ENCODE data around the gene DNAJC2.
"Not testable (repeated sequence)": the region's sequence is repeated elsewhere in the genome, so short reads cannot be mapped to it uniquely, and the experiment has no call there.

The DNAJC2 gene

GRCh38 chr7:103299660-103300059, 44.9 kb downstream of the DNAJC2 start:
- H3K27ac ChIP-seq (ENCODE audit: low read depth, low read length), result no peak overlapping the region
- H3K4me1 ChIP-seq (ENCODE audit: control insufficient read depth in 1 of 2, insufficient read depth in 2 of 2, low read length in 2 of 2), result peaks cover 5 to 17% of the 10 kb centered on the region in 2 donors
- H3K4me3 ChIP-seq (ENCODE audit: low read depth in 1 of 2, low read length in 2 of 2), result no peak overlapping the region
- no peaks in the 10 kb centered on the region for H3K27me3 ChIP-seq (ENCODE audit: control insufficient read depth in 1 of 2, insufficient read depth in 2 of 2, low read length in 2 of 2)
- H3K36me3 ChIP-seq (ENCODE audit: control insufficient read depth in 1 of 2, insufficient read depth in 2 of 2, low read length in 2 of 2), result peaks cover 15 to 46% of the 10 kb centered on the region in 2 donors
- no peaks in the 10 kb centered on the region for H3K9me3 ChIP-seq (ENCODE audit: control insufficient read depth in 1 of 2, low read length in 2 of 2)
- no peak overlapping the region for H3K9ac ChIP-seq (ENCODE audit: low read depth in 1 of 2, low read length in 2 of 2)

GRCh38 chr7:103297837-103298179, 46.8 kb downstream of the DNAJC2 start:
- H3K4me3 ChIP-seq (ENCODE audit: low read depth in 1 of 2, low read length in 2 of 2), result peak overlapping the region; percentile 75 to 90
- H3K4me1 ChIP-seq (ENCODE audit: control insufficient read depth in 1 of 2, insufficient read depth in 2 of 2, low read length in 2 of 2), result peaks cover 5 to 17% of the 10 kb centered on the region in 2 donors
- H3K27me3 ChIP-seq (ENCODE audit: control insufficient read depth in 1 of 2, insufficient read depth in 2 of 2, low read length in 2 of 2), result no peaks in the 10 kb centered on the region
- no peak overlapping the region for H3K27ac ChIP-seq (ENCODE audit: low read depth, low read length)
- H3K9ac ChIP-seq (ENCODE audit: low read depth in 1 of 2, low read length in 2 of 2), result peak overlapping the region; percentile 66 to 73
- H3K9me3 ChIP-seq (ENCODE audit: control insufficient read depth in 1 of 2, low read length in 2 of 2), result no peaks in the 10 kb centered on the region
- H3K36me3 ChIP-seq (ENCODE audit: control insufficient read depth in 1 of 2, insufficient read depth in 2 of 2, low read length in 2 of 2), result peaks cover 5 to 30% of the 10 kb centered on the region in 2 donors

- Histone ChIP-seq H3K4me1 (ENCODE audit: control insufficient read depth in 1 of 2, insufficient read depth in 2 of 2, low read length in 2 of 2) (peaks cover 5 to 17% of the 10 kb centered on the region in 2 donors), H3K27ac (ENCODE audit: low read depth, low read length) (peak within 1 kb of the TSS; percentile 55), H3K27me3 (ENCODE audit: control insufficient read depth in 1 of 2, insufficient read depth in 2 of 2, low read length in 2 of 2) (no peaks in the 10 kb centered on the region), H3K9me3 (ENCODE audit: control insufficient read depth in 1 of 2, low read length in 2 of 2) (no peaks in the 10 kb centered on the region), H3K4me3 (ENCODE audit: low read depth in 1 of 2, low read length in 2 of 2) (peak within 1 kb of the TSS; percentile 75 to 90), H3K36me3 (ENCODE audit: control insufficient read depth in 1 of 2, insufficient read depth in 2 of 2, low read length in 2 of 2) (peaks cover 5 to 24% of the 10 kb centered on the region in 2 donors), H3K9ac (ENCODE audit: low read depth in 1 of 2, low read length in 2 of 2) (peak within 1 kb of the TSS; percentile 66 to 73)
Measured at GRCh38 chr7:103296901-103297836, 47.4 kb downstream of the DNAJC2 start, which contains the start of gene PMPCB. Gene PMPCB (plus strand): TSS chr7:103297435. CDS start chr7:103297460, 25 bp downstream.

- Histone ChIP-seq H3K9ac (ENCODE audit: low read depth in 1 of 2, low read length in 2 of 2) (no peak overlapping the region), H3K36me3 (ENCODE audit: control insufficient read depth in 1 of 2, insufficient read depth in 2 of 2, low read length in 2 of 2) (no peaks in the 10 kb centered on the region), H3K4me1 (ENCODE audit: control insufficient read depth in 1 of 2, insufficient read depth in 2 of 2, low read length in 2 of 2) (peaks cover 2 to 11% of the 10 kb centered on the region in 2 donors), H3K27ac (ENCODE audit: low read depth, low read length) (no peak overlapping the region), H3K9me3 (ENCODE audit: control insufficient read depth in 1 of 2, low read length in 2 of 2) (no peaks in the 10 kb centered on the region), H3K27me3 (ENCODE audit: control insufficient read depth in 1 of 2, insufficient read depth in 2 of 2, low read length in 2 of 2) (no peaks in the 10 kb centered on the region), H3K4me3 (ENCODE audit: low read depth in 1 of 2, low read length in 2 of 2) (no peak overlapping the region)
Measured at GRCh38 chr7:103293526-103293925, 51.0 kb downstream of the DNAJC2 start.

DNA sequence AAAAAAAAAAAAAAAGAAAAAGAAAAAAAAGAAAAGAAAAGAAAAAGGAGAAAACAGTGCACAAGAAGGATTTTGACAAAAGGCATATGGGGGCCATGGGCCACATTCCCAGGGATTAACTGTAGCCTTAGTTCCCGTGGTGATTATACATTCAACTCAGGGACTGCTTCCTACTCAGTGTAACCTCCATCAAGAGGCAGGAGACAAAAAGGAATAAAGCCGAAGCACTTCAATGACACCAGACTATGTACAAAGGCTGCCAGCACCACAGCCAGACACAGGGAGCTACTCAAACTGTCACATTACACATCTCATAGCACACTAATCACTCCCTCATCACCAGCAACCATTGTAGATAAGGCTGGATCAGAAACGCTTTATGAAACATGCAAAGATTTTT, 52.4 kb downstream of the DNAJC2 start:
- Histone ChIP-seq H3K9me3 (ENCODE audit: control insufficient read depth in 1 of 2, low read length in 2 of 2) (no peaks in the 10 kb centered on the region), H3K27me3 (ENCODE audit: control insufficient read depth in 1 of 2, insufficient read depth in 2 of 2, low read length in 2 of 2) (no peaks in the 10 kb centered on the region), H3K9ac (ENCODE audit: low read depth in 1 of 2, low read length in 2 of 2) (no peak overlapping the region), H3K36me3 (ENCODE audit: control insufficient read depth in 1 of 2, insufficient read depth in 2 of 2, low read length in 2 of 2) (no peaks in the 10 kb centered on the region), H3K4me1 (ENCODE audit: control insufficient read depth in 1 of 2, insufficient read depth in 2 of 2, low read length in 2 of 2) (peaks cover 0 to 4% of the 10 kb centered on the region in 2 donors), H3K27ac (ENCODE audit: low read depth, low read length) (no peak overlapping the region), H3K4me3 (ENCODE audit: low read depth in 1 of 2, low read length in 2 of 2) (no peak overlapping the region)

DNA sequence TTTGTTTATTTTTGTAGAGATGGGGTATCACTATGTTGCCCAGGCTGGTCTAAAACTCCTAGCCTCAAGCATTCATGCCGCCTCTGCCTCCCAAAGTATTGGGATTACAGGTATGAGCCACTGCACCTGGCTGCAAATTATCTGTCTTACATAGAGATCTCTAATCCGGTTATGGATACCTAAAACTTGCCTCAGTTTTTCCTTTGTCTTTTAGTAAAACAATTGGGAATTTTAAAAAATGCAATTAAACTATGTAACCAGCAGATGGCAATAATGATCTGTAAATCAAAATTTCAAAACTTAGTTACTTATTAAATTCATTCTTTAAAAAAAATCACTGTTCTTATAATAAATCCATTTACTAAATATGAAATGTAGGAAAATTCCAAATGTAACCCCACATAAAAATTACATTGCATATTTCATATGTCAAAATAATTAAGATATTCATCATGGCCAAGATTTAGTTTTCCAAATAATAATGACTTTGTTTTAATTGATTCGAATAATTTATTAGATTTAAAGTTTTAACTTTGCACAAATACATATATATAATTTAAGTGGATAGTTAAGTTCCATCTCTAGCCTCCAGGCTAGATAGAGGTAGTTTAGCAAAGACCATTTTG, 61.7 kb downstream of the DNAJC2 start:
- not testable (repeated sequence) for H3K4me3 ChIP-seq (ENCODE audit: low read depth in 1 of 2, low read length in 2 of 2); H3K27ac ChIP-seq (ENCODE audit: low read depth, low read length); H3K36me3 ChIP-seq (ENCODE audit: control insufficient read depth in 1 of 2, insufficient read depth in 2 of 2, low read length in 2 of 2); H3K9me3 ChIP-seq (ENCODE audit: control insufficient read depth in 1 of 2, low read length in 2 of 2); H3K27me3 ChIP-seq (ENCODE audit: control insufficient read depth in 1 of 2, insufficient read depth in 2 of 2, low read length in 2 of 2); H3K4me1 ChIP-seq (ENCODE audit: control insufficient read depth in 1 of 2, insufficient read depth in 2 of 2, low read length in 2 of 2); H3K9ac ChIP-seq (ENCODE audit: low read depth in 1 of 2, low read length in 2 of 2)

DNA sequence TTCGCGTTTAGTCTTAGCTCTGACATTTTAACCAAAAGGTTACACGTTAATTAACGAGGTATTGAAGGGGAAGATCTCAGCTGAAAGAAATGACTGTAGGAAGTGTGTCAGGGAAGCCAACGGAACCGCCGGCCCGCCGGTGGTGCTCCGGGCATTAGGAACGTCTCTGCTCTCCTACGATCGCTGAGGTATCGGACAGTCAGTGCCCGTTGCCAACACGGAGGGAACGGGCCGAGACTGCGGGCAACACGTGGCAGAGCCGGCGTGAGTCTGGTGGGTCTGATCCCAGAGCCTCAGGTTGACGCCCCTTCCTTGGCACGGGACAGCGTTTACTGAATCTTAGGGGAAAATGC, 63.8 kb downstream of the DNAJC2 start:
- H3K9me3 ChIP-seq (ENCODE audit: control insufficient read depth in 1 of 2, low read length in 2 of 2); H3K27me3 ChIP-seq (ENCODE audit: control insufficient read depth in 1 of 2, insufficient read depth in 2 of 2, low read length in 2 of 2); H3K36me3 ChIP-seq (ENCODE audit: control insufficient read depth in 1 of 2, insufficient read depth in 2 of 2, low read length in 2 of 2); H3K4me1 ChIP-seq (ENCODE audit: control insufficient read depth in 1 of 2, insufficient read depth in 2 of 2, low read length in 2 of 2); H3K27ac ChIP-seq (ENCODE audit: low read depth, low read length): not testable (repeated sequence)
- H3K9ac ChIP-seq (ENCODE audit: low read depth in 1 of 2, low read length in 2 of 2), result peak overlapping the region in 1 of 2 donors; percentile 43
- H3K4me3 ChIP-seq (ENCODE audit: low read depth in 1 of 2, low read length in 2 of 2), result peak overlapping the region; percentile 56 to 76

DNA sequence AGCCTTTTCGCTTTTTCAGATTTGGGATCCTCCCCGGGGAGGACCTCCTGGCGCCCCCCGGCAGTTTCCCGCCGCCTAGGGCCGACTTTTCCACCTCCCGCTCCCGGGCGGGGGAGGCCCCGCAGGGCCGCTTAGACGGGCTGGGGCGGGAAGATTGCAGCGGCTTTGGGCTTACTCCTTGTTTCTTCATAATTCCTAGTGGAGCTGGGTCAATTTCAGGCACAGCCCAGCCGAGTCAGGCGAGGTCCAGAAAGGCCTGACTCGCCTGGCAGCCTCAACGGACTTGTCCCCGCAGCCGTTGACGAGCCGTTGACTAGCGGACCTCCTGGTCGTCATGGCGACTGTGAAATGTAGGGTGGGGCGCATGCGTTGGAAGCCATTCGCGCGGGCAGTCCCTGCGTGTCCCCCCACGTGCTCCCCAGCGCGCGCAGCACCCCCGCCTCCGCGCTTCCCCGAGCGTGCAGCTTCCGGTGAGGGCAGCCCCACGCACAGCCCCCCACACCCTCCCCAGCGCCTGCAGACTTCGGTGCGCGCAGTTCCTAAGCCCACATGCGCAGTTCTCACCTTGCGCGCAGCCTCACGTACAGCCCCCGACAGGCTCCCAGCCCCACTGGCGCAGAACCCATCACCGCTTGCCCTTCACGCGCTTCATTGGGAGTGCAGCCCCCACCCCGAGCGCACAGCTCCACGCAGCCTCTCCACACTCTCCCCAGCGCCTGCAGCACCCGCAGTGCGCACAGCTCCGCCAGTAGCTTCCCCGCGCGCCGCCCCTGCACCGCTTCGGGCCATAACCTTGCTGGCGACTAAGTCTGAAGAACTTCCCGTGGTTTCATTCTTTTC, 64.4 kb downstream of the DNAJC2 start:
- not testable (repeated sequence) for H3K27me3 ChIP-seq (ENCODE audit: control insufficient read depth in 1 of 2, insufficient read depth in 2 of 2, low read length in 2 of 2); H3K36me3 ChIP-seq (ENCODE audit: control insufficient read depth in 1 of 2, insufficient read depth in 2 of 2, low read length in 2 of 2); H3K27ac ChIP-seq (ENCODE audit: low read depth, low read length); H3K4me1 ChIP-seq (ENCODE audit: control insufficient read depth in 1 of 2, insufficient read depth in 2 of 2, low read length in 2 of 2); H3K9me3 ChIP-seq (ENCODE audit: control insufficient read depth in 1 of 2, low read length in 2 of 2)
- H3K4me3 ChIP-seq (ENCODE audit: low read depth in 1 of 2, low read length in 2 of 2), result peak overlapping the region; percentile 56 to 76
- H3K9ac ChIP-seq (ENCODE audit: low read depth in 1 of 2, low read length in 2 of 2), result peak overlapping the region; percentile 18 to 43

DNA sequence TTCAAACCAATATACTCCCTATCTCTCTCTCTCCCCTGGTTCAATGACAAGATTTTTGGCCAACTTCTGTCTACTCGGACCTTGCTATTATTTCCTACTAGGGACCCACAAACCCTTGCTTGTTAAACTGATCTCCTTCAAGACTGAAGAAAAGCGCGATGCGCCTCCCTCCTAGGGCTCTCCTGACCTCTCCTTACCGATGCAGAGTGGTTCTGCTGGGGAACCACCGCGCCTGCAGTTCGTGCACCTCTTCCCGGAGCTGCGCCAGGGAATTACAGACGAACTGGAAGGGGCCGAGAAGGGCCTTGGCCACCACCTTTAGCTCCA, 65.0 kb downstream of the DNAJC2 start:
- not testable (repeated sequence) for H3K36me3 ChIP-seq (ENCODE audit: control insufficient read depth in 1 of 2, insufficient read depth in 2 of 2, low read length in 2 of 2); H3K27ac ChIP-seq (ENCODE audit: low read depth, low read length); H3K4me1 ChIP-seq (ENCODE audit: control insufficient read depth in 1 of 2, insufficient read depth in 2 of 2, low read length in 2 of 2); H3K27me3 ChIP-seq (ENCODE audit: control insufficient read depth in 1 of 2, insufficient read depth in 2 of 2, low read length in 2 of 2); H3K9me3 ChIP-seq (ENCODE audit: control insufficient read depth in 1 of 2, low read length in 2 of 2)
- H3K9ac ChIP-seq (ENCODE audit: low read depth in 1 of 2, low read length in 2 of 2), result peak overlapping the region in 1 of 2 donors; percentile 18
- H3K4me3 ChIP-seq (ENCODE audit: low read depth in 1 of 2, low read length in 2 of 2), result peak overlapping the region; percentile 56 to 76

DNA sequence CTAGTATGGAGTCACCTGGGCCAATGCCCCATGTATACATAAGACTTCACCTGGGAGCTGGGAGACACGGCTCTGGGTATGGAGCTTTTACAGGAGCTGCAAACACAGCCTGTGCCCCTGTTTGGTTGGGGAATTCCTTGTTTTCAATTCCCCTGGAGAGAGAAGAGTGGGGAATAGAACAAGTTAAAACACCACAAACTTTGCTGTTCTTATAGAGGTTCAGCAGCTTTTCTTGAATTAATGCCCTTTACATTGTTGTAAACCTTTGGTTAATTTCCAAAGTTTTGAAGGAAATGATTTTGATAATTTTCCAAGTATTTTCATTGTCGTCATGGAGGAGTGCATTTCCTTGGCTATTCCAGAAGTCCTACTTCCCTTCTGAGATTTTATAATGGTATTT, 66.4 kb downstream of the DNAJC2 start:
- H3K27me3 ChIP-seq (ENCODE audit: control insufficient read depth in 1 of 2, insufficient read depth in 2 of 2, low read length in 2 of 2); H3K9me3 ChIP-seq (ENCODE audit: control insufficient read depth in 1 of 2, low read length in 2 of 2); H3K4me1 ChIP-seq (ENCODE audit: control insufficient read depth in 1 of 2, insufficient read depth in 2 of 2, low read length in 2 of 2); H3K4me3 ChIP-seq (ENCODE audit: low read depth in 1 of 2, low read length in 2 of 2); H3K27ac ChIP-seq (ENCODE audit: low read depth, low read length); H3K9ac ChIP-seq (ENCODE audit: low read depth in 1 of 2, low read length in 2 of 2); H3K36me3 ChIP-seq (ENCODE audit: control insufficient read depth in 1 of 2, insufficient read depth in 2 of 2, low read length in 2 of 2): not testable (repeated sequence)
